ENCODE data around the gene IPO4. TPM values are rescaled to one million over a fixed set of nuclear protein-coding genes. Genes with fewer than 3 reads are reported as not detected.

Gene IPO4
- total RNA-seq, 1 experiment from 2014 or later = 116 TPM

DNA sequence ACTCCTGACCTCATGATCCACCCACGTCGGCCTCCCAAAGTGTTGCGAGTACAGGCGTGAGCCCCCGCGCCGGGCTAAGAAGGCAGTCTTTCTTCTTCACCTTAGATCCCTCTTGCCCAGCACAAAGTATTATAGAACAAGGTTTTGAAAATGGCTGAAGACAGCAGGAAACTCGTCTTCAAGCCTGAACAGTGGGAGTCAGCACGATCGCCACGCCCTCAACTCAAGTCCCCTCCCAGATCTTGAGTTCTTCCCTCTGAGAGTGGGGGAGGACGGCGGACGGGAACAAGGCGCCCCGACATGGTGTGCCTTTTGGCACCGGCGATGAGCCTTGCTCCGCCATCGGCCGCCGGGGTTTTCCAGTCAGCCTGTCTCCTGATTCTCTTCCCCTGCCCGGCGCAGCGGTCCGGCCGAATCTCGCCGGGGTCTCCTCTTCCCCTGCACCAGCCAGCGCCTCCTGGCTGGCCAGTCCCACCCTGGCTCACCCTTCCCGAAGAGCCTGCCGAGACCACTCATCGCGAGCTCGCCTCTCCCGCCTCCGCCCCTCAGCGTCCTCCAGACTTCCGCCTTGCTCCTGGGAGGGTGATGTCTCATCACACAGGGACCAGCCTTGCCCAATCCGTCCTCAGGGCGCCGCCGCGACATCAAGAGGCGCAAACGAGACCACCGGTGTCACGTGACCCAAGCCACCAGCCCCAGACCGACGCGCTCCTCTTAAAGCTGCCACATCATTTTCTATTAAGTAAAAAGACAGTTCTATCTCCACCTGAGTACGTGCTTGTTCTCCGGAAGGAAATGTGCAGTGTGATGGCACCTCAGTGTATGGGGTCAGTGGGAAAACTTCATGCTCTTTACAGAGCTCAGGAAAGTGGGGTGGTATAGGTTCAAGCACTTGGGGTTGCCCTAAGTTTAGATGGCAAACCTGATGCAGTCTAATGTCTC, 24.6 kb upstream of the IPO4 start, which contains the start of gene CHMP4A:
CHMP4A (minus strand) TSS at position 565 of the 942 bp plus-strand sequence; CDS start at position 516, 49 bp downstream.
- Histone ChIP-seq H3T11ph (ENCODE audit: low read length) (no peak within 1 kb of the TSS), H3K79me2 (ENCODE audit: insufficient read depth, low read length) (no peaks in the 10 kb centered on the region), H2AFZ (ENCODE audit: low read length) (no peak within 1 kb of the TSS), H2BK12ac (ENCODE audit: insufficient read length, low read depth, low read length) (no peak within 1 kb of the TSS), H3K4me1 (ENCODE audit: insufficient read depth, low read length) (no peaks in the 10 kb centered on the region), H2BK120ac (ENCODE audit: low read depth, low read length, poor library complexity, severe bottlenecking) (peak within 1 kb of the TSS; percentile 63), H3K9ac (ENCODE audit: extremely low read depth, insufficient read length, low read length) (peak within 1 kb of the TSS; percentile 93), H3K27ac (ENCODE audit: insufficient read length, low read depth, low read length) (peak within 1 kb of the TSS; percentile 41), H4K8ac (replicated peaks; ENCODE audit: insufficient read length, low read depth, low read length) (no peak within 1 kb of the TSS), H3K9me3 (ENCODE audit: control insufficient read depth, low read depth, low read length) (no peaks in the 10 kb centered on the region), H3K14ac (ENCODE audit: insufficient read depth, low read length) (peak within 1 kb of the TSS; percentile 94), H3K18ac (ENCODE audit: insufficient read length, low read depth, low read length) (peak within 1 kb of the TSS; percentile 93), H4K91ac (ENCODE audit: insufficient read length, low read depth, low read length) (no peak within 1 kb of the TSS), H2BK5ac (ENCODE audit: insufficient read length, low read length) (peak within 1 kb of the TSS; percentile 61), H3K27me3 (ENCODE audit: insufficient read depth, low read length) (no peaks in the 10 kb centered on the region), H3K4me2 (ENCODE audit: insufficient read depth, insufficient read length, low read length) (peak within 1 kb of the TSS; percentile 67), H3K23me2 (ENCODE audit: insufficient read length, low read depth, low read length, poor library complexity, severe bottlenecking) (peaks cover 11% of the 10 kb centered on the region), H3K23ac (ENCODE audit: insufficient read length, low read depth, low read length) (no peak within 1 kb of the TSS), H3K79me1 (ENCODE audit: insufficient read depth, low read depth, low read length, poor library complexity, severe bottlenecking) (no peaks in the 10 kb centered on the region), H2AK5ac (ENCODE audit: insufficient read length, low read length) (no peak within 1 kb of the TSS), H3K4ac (ENCODE audit: low read depth, low read length) (peak within 1 kb of the TSS; percentile 49; the same call in 1 of the 2 replicates), H2BK15ac (ENCODE audit: low read depth, low read length) (no peak within 1 kb of the TSS), H4K5ac (ENCODE audit: insufficient read length, low read depth, low read length) (no peak within 1 kb of the TSS), H4K20me1 (ENCODE audit: control insufficient read depth, insufficient read depth, insufficient read length) (no peaks in the 10 kb centered on the region), H3K56ac (ENCODE audit: insufficient read length, low read depth, low read length) (peak within 1 kb of the TSS; percentile 60), H2BK20ac (ENCODE audit: low read depth, low read length, poor library complexity, severe bottlenecking) (no peak within 1 kb of the TSS)
- TF ChIP-seq, protein P1, sequence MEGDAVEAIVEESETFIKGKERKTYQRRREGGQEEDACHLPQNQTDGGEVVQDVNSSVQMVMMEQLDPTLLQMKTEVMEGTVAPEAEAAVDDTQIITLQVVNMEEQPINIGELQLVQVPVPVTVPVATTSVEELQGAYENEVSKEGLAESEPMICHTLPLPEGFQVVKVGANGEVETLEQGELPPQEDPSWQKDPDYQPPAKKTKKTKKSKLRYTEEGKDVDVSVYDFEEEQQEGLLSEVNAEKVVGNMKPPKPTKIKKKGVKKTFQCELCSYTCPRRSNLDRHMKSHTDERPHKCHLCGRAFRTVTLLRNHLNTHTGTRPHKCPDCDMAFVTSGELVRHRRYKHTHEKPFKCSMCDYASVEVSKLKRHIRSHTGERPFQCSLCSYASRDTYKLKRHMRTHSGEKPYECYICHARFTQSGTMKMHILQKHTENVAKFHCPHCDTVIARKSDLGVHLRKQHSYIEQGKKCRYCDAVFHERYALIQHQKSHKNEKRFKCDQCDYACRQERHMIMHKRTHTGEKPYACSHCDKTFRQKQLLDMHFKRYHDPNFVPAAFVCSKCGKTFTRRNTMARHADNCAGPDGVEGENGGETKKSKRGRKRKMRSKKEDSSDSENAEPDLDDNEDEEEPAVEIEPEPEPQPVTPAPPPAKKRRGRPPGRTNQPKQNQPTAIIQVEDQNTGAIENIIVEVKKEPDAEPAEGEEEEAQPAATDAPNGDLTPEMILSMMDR (conservative IDR thresholded peaks at IDR 0.05) = peak; percentile 27; the same call in 1 of the 3 replicates
- H3K4me1 Mint-ChIP-seq = peaks cover 18 to 26% of the 10 kb centered on the region in 2 experiments
- WGBS (ENCODE audit: extremely low coverage, insufficient read length, low lambda C conversion rate) = no CpG with 5 or more reads among the region's 53 CpGs
- peak; percentile 99 for DNase-seq
- H3K27me3 Mint-ChIP-seq (ENCODE audit: low read depth) = no peaks in the 10 kb centered on the region; the same call in 1 of the 2 replicates
- H3K9me3 Mint-ChIP-seq = no peaks in the 10 kb centered on the region; a peak in 1 of 5 replicates
- peak within 1 kb of the TSS; percentile 91 to 96 for H3K4me3 Mint-ChIP-seq
- peaks cover 13 to 43% (median 32%) of the 10 kb centered on the region in 3 experiments; a peak in 6 of 7 replicates for H3K36me3 Mint-ChIP-seq (ENCODE audit: insufficient read depth in 1 of 3, low read depth in 3 of 3)
- peak within 1 kb of the TSS; percentile 88 to 100 (median 100) for H3K27ac Mint-ChIP-seq
